ENCODE data around the gene SETD7. TPM values are rescaled to one million over a fixed set of nuclear protein-coding genes. Genes with fewer than 3 reads are reported as not detected.

Gene SETD7
- total RNA-seq, 1 donor from 2014 or later: 39.4 TPM

DNA sequence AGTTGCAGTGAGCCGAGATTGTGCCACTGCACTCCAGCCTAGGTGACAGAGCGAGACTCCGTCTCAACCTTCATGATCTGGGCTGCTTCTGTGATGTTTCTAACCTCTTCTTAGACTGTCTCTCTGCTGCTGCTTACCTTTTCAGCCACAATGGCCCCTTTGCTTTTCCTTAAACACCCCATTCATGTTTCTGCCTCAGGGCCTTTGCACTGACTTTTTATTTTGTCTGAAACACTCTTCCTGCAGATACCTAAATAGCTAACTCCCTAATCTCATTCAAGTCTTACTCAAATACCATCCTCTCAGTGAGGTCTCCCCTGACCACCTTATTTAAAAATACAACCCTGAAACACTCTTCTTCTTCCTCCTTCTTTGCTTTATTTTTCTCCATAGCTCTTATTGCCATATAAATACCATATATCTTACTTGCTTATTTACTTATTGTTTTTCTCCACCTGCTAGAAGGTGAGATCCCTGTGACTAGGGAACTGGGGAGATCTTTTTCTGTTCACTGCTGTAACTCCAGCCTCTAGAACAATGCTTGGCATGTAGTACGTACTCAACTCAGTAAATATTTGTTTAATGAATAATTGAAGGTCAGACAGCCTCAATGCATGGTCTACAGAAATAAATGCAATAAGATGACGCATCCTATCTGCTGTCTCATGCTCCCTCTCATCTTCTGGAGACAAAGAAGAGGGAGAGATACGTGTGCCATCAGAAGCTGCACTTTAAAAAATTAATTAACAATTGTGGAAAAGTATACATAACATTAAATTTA, 43.8 kb upstream of the SETD7 start:
- no peak overlapping the region for H3K27ac ChIP-seq
- TF ChIP-seq, protein P1, sequence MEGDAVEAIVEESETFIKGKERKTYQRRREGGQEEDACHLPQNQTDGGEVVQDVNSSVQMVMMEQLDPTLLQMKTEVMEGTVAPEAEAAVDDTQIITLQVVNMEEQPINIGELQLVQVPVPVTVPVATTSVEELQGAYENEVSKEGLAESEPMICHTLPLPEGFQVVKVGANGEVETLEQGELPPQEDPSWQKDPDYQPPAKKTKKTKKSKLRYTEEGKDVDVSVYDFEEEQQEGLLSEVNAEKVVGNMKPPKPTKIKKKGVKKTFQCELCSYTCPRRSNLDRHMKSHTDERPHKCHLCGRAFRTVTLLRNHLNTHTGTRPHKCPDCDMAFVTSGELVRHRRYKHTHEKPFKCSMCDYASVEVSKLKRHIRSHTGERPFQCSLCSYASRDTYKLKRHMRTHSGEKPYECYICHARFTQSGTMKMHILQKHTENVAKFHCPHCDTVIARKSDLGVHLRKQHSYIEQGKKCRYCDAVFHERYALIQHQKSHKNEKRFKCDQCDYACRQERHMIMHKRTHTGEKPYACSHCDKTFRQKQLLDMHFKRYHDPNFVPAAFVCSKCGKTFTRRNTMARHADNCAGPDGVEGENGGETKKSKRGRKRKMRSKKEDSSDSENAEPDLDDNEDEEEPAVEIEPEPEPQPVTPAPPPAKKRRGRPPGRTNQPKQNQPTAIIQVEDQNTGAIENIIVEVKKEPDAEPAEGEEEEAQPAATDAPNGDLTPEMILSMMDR (IDR thresholded peaks at IDR 0.05): no peak

DNA sequence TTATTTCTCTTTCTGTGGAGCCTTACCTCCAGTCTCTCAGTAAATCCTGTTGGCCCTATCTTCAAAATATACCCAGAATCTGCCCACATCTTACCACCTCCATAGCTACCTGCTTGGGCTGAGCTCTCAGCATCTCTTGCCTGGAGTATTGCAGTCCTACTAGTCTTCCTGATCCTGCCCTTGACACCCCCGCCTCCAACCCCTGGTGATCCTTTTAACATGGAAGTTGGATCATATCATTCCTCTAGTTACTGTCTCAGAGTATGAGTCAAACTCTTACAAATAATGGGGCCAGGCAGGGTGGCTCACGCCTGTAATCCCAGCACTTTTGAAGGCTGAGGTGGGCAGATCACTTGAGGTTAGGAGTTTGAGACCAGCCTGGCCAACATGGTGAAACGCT, 43.1 kb upstream of the SETD7 start:
- no peak for ATAC-seq

More for the DNA sequence above, 43.8 kb upstream of the SETD7 start:
- intact Hi-C loops (cut with DNase I): loop anchor here (10.0 kb wide), 1 partner anchor 765 kb away; no protein-coding TSS in a partner anchor
- Histone ChIP-seq H3K27me3 (ENCODE audit: low read depth) (no peaks in the 10 kb centered on the region), H3K4me3 (no peak overlapping the region), H3K9me3 (no peaks in the 10 kb centered on the region), H3K4me1 (peaks cover 5% of the 10 kb centered on the region), H3K36me3 (no peaks in the 10 kb centered on the region)
- no peak for DNase-seq
- ATAC-seq: peak in 1 of 2 donors; percentile 36

DNA sequence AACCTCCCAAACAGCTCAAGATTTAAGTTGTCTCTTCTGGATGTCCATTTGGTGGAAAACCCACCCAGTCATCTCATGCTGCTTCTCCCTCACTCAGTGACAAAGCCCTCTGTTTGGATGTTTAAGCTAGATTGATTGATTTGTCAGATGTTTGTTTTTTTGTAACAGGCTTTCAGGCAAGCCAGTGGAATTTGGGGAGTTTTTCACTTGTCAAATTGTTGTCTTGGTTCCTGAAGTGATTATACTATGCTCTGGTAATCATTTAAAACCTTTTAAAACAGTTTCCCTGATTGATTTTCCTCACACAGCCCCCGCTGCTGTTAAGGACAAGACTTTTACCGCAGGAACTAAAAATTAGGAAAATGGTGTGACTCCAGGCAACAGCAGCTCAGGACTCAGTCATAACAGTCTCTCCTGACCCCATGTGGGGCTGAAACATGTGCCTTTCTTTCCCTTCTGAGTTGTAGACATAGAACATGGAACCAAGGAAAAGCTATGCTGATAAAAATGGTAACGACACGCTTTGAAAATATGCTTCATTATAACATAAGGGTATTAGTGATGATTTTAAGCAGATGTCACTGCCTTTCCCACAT, 40.8 kb upstream of the SETD7 start:
- Histone ChIP-seq H3K27me3 (ENCODE audit: low read depth) (no peaks in the 10 kb centered on the region), H3K36me3 (no peaks in the 10 kb centered on the region), H3K9me3 (no peaks in the 10 kb centered on the region), H3K27ac (no peak overlapping the region), H3K4me3 (no peak overlapping the region), H3K4me1 (no peaks in the 10 kb centered on the region)
- no peak for DNase-seq
- intact Hi-C loops (cut with DNase I): loop anchor here (10.0 kb wide), 1 partner anchor 768 kb away; no protein-coding TSS in a partner anchor
- no peak for ATAC-seq
- TF ChIP-seq, protein P1 (IDR thresholded peaks at IDR 0.05): no peak

More for the DNA sequence above, 43.1 kb upstream of the SETD7 start:
- intact Hi-C loops (cut with DNase I): loop anchor here (10.0 kb wide), 1 partner anchor 766 kb away; no protein-coding TSS in a partner anchor
- H3K4me1 ChIP-seq: peaks cover 5% of the 10 kb centered on the region
- no peak for DNase-seq
- no peaks in the 10 kb centered on the region for H3K9me3 ChIP-seq
- no peaks in the 10 kb centered on the region for H3K36me3 ChIP-seq
- no peaks in the 10 kb centered on the region for H3K27me3 ChIP-seq (ENCODE audit: low read depth)
- no peak overlapping the region for H3K4me3 ChIP-seq
- no peak overlapping the region for H3K27ac ChIP-seq
- TF ChIP-seq, protein P1 (IDR thresholded peaks at IDR 0.05): no peak

DNA sequence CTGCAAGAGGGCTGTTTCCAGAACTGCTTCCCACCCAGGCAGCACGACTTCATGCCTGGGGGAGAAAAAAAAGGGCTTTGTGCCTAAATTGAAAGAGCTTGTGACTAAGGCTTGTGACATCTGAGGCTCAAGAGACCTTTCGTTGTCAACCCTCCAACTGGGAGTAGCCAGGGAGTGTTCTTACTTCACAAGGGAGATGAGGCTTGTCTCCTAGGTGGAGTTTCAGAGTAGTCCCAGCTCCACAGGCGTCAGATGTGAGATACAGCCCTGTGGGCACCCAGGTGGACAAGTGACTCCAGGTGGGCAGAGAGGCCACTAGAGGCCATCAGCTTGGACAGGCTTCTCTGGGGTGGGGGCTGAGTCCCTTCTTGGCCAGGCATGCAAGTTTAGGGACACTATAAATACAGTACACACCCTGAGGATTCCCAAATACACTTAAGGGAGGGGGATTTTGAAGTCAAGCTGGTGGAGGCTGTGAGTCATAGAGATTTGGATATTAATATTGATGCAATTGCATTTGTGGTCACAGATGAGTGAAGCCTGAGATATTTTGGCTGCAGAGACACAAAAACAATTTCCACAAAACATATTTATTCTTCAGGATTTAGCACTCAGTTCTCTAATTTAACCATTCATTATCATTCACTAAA, 40.1 kb upstream of the SETD7 start:
- Histone ChIP-seq H3K4me1 (no peaks in the 10 kb centered on the region), H3K9me3 (no peaks in the 10 kb centered on the region), H3K27ac (no peak overlapping the region), H3K4me3 (no peak overlapping the region), H3K27me3 (ENCODE audit: low read depth) (no peaks in the 10 kb centered on the region), H3K36me3 (no peaks in the 10 kb centered on the region)
- DNase-seq (no peak), ATAC-seq (no peak)
- intact Hi-C loops (cut with DNase I): loop anchor here (10.0 kb wide), 1 partner anchor 769 kb away; no protein-coding TSS in a partner anchor
- TF ChIP-seq, protein P1 (IDR thresholded peaks at IDR 0.05): no peak

DNA sequence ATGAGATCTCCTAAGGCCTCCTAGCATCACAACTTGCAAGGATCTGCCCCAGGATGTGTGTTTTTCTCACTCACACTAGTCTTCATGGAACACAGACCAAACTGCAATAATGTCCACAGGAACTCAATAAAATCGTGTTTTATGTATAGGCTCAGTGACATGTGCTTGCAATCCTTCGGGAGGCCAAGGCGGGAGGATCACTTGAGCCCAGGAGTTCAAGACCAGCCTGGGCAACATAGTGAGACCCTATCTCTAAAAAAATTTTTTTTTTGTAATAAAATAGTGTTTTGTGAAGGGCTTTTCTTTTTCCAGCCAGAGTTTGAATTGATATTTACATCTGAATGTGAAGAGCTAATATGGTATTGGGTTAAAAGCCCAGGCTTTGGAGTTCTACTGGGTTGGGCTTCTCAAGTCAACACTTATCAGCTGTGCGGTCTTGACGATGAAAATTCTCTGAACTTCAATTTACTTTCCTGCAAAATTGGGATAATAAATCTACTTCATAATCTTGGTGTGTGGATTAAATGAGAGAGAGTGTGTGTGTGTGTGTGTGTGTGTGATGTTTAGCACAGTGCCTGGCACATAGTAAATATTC, 38.7 kb upstream of the SETD7 start:
- Histone ChIP-seq H3K9me3 (no peaks in the 10 kb centered on the region), H3K4me3 (no peak overlapping the region), H3K27ac (no peak overlapping the region), H3K4me1 (no peaks in the 10 kb centered on the region), H3K36me3 (no peaks in the 10 kb centered on the region), H3K27me3 (ENCODE audit: low read depth) (no peaks in the 10 kb centered on the region)
- TF ChIP-seq, protein P1 (IDR thresholded peaks at IDR 0.05): no peak
- DNase-seq (no peak), ATAC-seq (no peak)
- intact Hi-C loops (cut with DNase I): loop anchor here (10.0 kb wide), 1 partner anchor 770 kb away; no protein-coding TSS in a partner anchor

Measured in lower lobe of right lung (tissue), 2 donors.